Liver (tissue), 3 donors: Measurements from ENCODE around the gene FBN2.

Experiments used
- ATF3 ChIP-seq: IDR thresholded peaks from 2 replicates; pipeline ENCODE4 v1.6.1; 2016; ENCODE audit warnings: antibody characterized with exemption
- CTCF ChIP-seq: fragments of 150-350 bp; IDR thresholded peaks from 2 replicates; pipeline ENCODE4 v1.5.1; 2017; ENCODE audit warnings: improper control_type of control experiment, low read depth, low read length; ENCODE audit not compliant: missing input control
- FOXA1 ChIP-seq: IDR thresholded peaks from 2 replicates; pipeline ENCODE4 v1.6.1; 2016; ENCODE audit warnings: antibody characterized with exemption
- GABPA ChIP-seq, 2 donors: IDR thresholded peaks in 1 of 2; conservative IDR thresholded peaks in 1 of 2; 2 replicates each; pipeline ENCODE4 v1.6.1; 2016; ENCODE audit warnings: antibody characterized with exemption in 2 of 2, mild to moderate bottlenecking in 1 of 2, moderate library complexity in 1 of 2
- JUND ChIP-seq, 2 donors: IDR thresholded peaks; 2 replicates each; pipeline ENCODE4 v1.6.1; 2016; ENCODE audit warnings: antibody characterized with exemption in 2 of 2
- MAX ChIP-seq: IDR thresholded peaks from 2 replicates; pipeline ENCODE4 v1.6.1; 2016; ENCODE audit warnings: antibody characterized with exemption
- RAD21 ChIP-seq, 2 donors: IDR thresholded peaks; 2 replicates each; pipeline ENCODE4 v1.6.1; 2016; ENCODE audit warnings: antibody characterized with exemption in 2 of 2, mild to moderate bottlenecking in 2 of 2
- REST ChIP-seq: IDR thresholded peaks from 2 replicates; pipeline ENCODE4 v1.6.1; 2016; ENCODE audit warnings: antibody characterized with exemption, mild to moderate bottlenecking
- SP1 ChIP-seq: IDR thresholded peaks from 2 replicates; pipeline ENCODE4 v1.6.1; 2018; ENCODE audit warnings: antibody characterized with exemption, mild to moderate bottlenecking
- TAF1 ChIP-seq: conservative IDR thresholded peaks from 2 replicates; pipeline ENCODE4 v1.6.1; 2016; ENCODE audit warnings: antibody characterized with exemption, mild to moderate bottlenecking
- YY1 ChIP-seq: IDR thresholded peaks from 2 replicates; pipeline ENCODE4 v1.6.1; 2016; ENCODE audit warnings: antibody characterized with exemption, mild to moderate bottlenecking
- ZBTB33 ChIP-seq: IDR thresholded peaks from 2 replicates; pipeline ENCODE4 v1.6.1; 2016; ENCODE audit warnings: antibody characterized with exemption
- donor health status: healthy.
- donor health status: healthy.

GRCh38 chr5:128237000-128237399, 301.0 kb downstream of the FBN2 start:
- TF ChIP-seq CTCF (no peak), JUND (IDR thresholded peaks at IDR 0.05) (no peak), RAD21 (IDR thresholded peaks at IDR 0.05) (no peak), ATF3 (no peak), GABPA (IDR thresholded peaks at IDR 0.05 in 1 of 2, conservative IDR thresholded peaks at IDR 0.05 in 1 of 2) (no peak), SP1 (no peak), TAF1 (no peak), MAX (no peak), ZBTB33 (no peak), REST (no peak), YY1 (no peak), FOXA1 (no peak)
